Fibroblast of lung (primary cell): Measurements from ENCODE around the gene LCN1.

Experiments
- CTCF ChIP-seq, 2 donors: IDR thresholded peaks in 1 of 2; conservative IDR thresholded peaks in 1 of 2; 1 replicate in 1 of 2; 2 replicates in 1 of 2; pipeline ENCODE4 v1.5.1; 2011 to 2012; ENCODE audit warnings: low read length in 2 of 2, control low read depth in 1 of 2, inconsistent platforms in 1 of 2, low read depth in 1 of 2, mild to moderate bottlenecking in 1 of 2
- EZH2 ChIP-seq: IDR thresholded peaks from 2 replicates; pipeline ENCODE4 v1.5.1; 2012; ENCODE audit warnings: low read length, control low read depth, mild to moderate bottlenecking; ENCODE audit errors: missing control alignments

GRCh38 chr9:135521608-135522095 is 412 bp downstream of the LCN1 start:
- no peak for TF ChIP-seq CTCF (conservative IDR thresholded peaks at IDR 0.05 in 1 of 2, IDR thresholded peaks at IDR 0.05 in 1 of 2; ENCODE audit: low read depth in 1 of 2, low read length in 2 of 2)
- no peak for TF ChIP-seq EZH2
